ENCODE measurements around the gene CELF2.

Gene CELF2

GRCh38 chr10:11080564-11080984 lies 62.9 kb downstream of the CELF2 start:
- CTCF ChIA-PET = no interaction called here
- TF ChIP-seq CTCF (IDR thresholded peaks at IDR 0.05; ENCODE audit: insufficient read depth, low read length, missing control alignments) = no peak
- no peak for DNase-seq (ENCODE audit: low read depth, low spot score)
- no peak overlapping the region for H3K4me3 ChIP-seq (ENCODE audit: low read depth, low read length)
- POLR2A ChIA-PET = no interaction called here

GRCh38 chr10:11081408-11081807 lies 63.7 kb downstream of the CELF2 start:
- CTCF ChIA-PET = no interaction called here
- no peak for DNase-seq (ENCODE audit: low read depth, low spot score)

DNA sequence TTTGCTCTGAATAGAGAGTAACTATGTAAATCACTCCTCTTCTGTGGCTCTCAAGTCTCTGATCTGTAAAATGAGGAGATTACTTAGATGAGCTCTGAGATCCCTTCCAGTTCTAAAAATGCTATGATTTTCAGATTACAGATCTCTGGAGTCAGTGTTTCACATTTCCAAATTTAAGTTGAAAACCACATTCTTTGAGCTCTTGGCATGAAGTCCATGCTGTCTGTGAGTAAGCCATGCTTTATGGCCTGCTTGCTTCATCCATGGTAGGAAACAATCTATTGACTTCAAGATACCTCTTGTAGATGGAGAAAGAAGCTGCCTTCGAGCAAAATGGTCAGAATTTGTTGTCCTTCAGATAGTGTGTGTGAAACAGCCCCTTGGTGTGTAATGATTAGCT lies 64.9 kb downstream of the CELF2 start:
- ChIA-PET CTCF (no interaction called here), POLR2A (no interaction called here)
- DNase-seq (ENCODE audit: low read depth, low spot score) = no peak
- no peak overlapping the region for H3K4me3 ChIP-seq (ENCODE audit: low read depth, low read length)
- TF ChIP-seq CTCF (IDR thresholded peaks at IDR 0.05; ENCODE audit: insufficient read depth, low read length, missing control alignments) = no peak

More at GRCh38 chr10:11081408-11081807, 63.7 kb downstream of the CELF2 start:
- no peak overlapping the region for H3K4me3 ChIP-seq (ENCODE audit: low read depth, low read length)
- TF ChIP-seq CTCF (IDR thresholded peaks at IDR 0.05; ENCODE audit: insufficient read depth, low read length, missing control alignments) = no peak
- POLR2A ChIA-PET = no interaction called here

DNA sequence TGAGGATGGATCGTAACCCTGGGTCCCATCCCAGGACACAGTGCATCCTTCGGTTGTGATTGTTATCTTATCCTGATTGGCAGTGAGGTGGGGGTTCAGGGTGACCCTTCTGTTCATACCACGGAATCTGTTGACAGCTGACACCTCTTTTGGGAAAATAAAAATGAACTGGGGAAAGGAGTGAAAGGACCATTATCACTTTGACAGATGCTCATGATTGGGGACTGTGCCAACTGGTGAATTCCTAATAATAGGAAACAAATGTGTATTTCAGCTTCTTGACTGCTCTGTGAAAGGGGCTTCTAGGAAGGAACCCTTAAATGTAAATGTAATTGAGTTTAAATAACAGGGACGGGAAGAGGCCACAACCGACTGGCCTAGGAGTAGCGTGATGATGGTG lies 65.4 kb downstream of the CELF2 start:
- ChIA-PET POLR2A (no interaction called here), CTCF (no interaction called here)
- no peak for TF ChIP-seq CTCF (IDR thresholded peaks at IDR 0.05; ENCODE audit: insufficient read depth, low read length, missing control alignments)
- H3K4me3 ChIP-seq (ENCODE audit: low read depth, low read length) = no peak overlapping the region
- DNase-seq (ENCODE audit: low read depth, low spot score) = no peak

- CTCF ChIA-PET = interaction anchor here (1.0 kb wide), 1 partner anchor 185 kb away, joined by 3 read pairs; no protein-coding TSS in a partner anchor
- TF ChIP-seq CTCF (IDR thresholded peaks at IDR 0.05; ENCODE audit: insufficient read depth, low read length, missing control alignments) = no peak
- H3K4me3 ChIP-seq (ENCODE audit: low read depth, low read length) = no peak overlapping the region
- POLR2A ChIA-PET = no interaction called here
- DNase-seq (ENCODE audit: low read depth, low spot score) = no peak
Observed at GRCh38 chr10:11085545-11085944, 67.9 kb downstream of the CELF2 start.

- ChIA-PET CTCF (interaction anchor here (1.0 kb wide), 1 partner anchor 185 kb away, joined by 3 read pairs; no protein-coding TSS in a partner anchor), POLR2A (no interaction called here)
- no peak for TF ChIP-seq CTCF (IDR thresholded peaks at IDR 0.05; ENCODE audit: insufficient read depth, low read length, missing control alignments)
- H3K4me3 ChIP-seq (ENCODE audit: low read depth, low read length) = no peak overlapping the region
- DNase-seq (ENCODE audit: low read depth, low spot score) = no peak
Observed at GRCh38 chr10:11086177-11086840, 68.6 kb downstream of the CELF2 start.
